ENCODE results near the gene SFRP2.

The SFRP2 gene

GRCh38 chr4:153733751-153734448 is 55.0 kb downstream of the SFRP2 start:
- Mint-ChIP-seq H3K27me3 (peaks cover 8% of the 10 kb centered on the region), H3K9me3 (no peaks in the 10 kb centered on the region), H3K27ac (no peak overlapping the region), H3K4me1 (peaks cover 30% of the 10 kb centered on the region), H3K4me3 (no peak overlapping the region), H3K36me3 (no peaks in the 10 kb centered on the region)
- ATAC-seq, result no peak

GRCh38 chr4:153731239-153731638 is 57.6 kb downstream of the SFRP2 start:
- Mint-ChIP-seq H3K27me3 (no peaks in the 10 kb centered on the region), H3K36me3 (no peaks in the 10 kb centered on the region), H3K4me1 (peaks cover 57% of the 10 kb centered on the region), H3K9me3 (no peaks in the 10 kb centered on the region), H3K27ac (no peak overlapping the region), H3K4me3 (no peak overlapping the region)
- ATAC-seq, result no peak
